ENCODE measurements around the gene PTPRO.

PTPRO gene

DNA sequence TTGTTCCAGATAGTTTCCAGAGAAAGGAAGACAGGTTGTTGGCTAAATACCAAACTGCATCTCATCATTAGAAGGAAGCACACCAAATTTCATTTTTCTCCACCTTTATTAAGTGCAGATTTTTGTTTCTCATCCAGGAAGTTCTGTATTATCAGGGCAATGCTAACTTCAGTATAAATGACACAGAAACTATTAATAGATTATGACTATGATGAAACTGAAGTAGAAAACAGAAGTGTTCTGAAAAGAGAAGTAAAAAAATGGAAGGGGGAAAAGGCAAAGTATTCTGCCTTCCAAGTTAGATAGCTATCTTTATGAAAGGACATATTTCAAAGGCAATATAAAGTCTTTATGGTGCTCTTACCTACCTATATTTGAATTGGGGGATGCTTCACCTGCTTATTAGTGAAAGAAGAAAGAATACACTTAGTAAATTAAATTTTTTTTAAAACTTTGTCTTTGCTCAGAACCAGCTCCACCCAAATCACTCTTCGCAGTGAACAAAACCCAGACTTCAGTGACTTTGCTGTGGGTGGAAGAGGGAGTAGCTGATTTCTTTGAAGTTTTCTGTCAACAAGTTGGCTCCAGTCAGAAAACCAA, 223.9 kb downstream of the PTPRO start:
- Histone ChIP-seq H3K9me2 (replicated peaks; ENCODE audit: insufficient read depth, low read length) (no peaks in the 10 kb centered on the region), H3K4me3 (ENCODE audit: insufficient read depth, low read length, poor library complexity, severe bottlenecking) (no peak overlapping the region), H4K20me1 (ENCODE audit: low read depth, low read length) (no peaks in the 10 kb centered on the region), H3K9me3 (ENCODE audit: insufficient read depth, low read length) (no peaks in the 10 kb centered on the region), H2AFZ (ENCODE audit: low read depth, low read length, severe bottlenecking) (no peak overlapping the region), H3K79me2 (ENCODE audit: insufficient read depth, low read length) (no peaks in the 10 kb centered on the region), H3K36me3 (ENCODE audit: low read length) (no peaks in the 10 kb centered on the region), H3K4me2 (ENCODE audit: low read depth, low read length, poor library complexity, severe bottlenecking) (peak overlapping the region; percentile 40), H3K9ac (ENCODE audit: low read length) (no peak overlapping the region), H3K27ac (ENCODE audit: low read depth, low read length) (no peak overlapping the region), H3F3A (ENCODE audit: insufficient read depth) (no peaks in the 10 kb centered on the region), H3K27me3 (ENCODE audit: low read length) (no peaks in the 10 kb centered on the region)
- TF ChIP-seq, protein P1, sequence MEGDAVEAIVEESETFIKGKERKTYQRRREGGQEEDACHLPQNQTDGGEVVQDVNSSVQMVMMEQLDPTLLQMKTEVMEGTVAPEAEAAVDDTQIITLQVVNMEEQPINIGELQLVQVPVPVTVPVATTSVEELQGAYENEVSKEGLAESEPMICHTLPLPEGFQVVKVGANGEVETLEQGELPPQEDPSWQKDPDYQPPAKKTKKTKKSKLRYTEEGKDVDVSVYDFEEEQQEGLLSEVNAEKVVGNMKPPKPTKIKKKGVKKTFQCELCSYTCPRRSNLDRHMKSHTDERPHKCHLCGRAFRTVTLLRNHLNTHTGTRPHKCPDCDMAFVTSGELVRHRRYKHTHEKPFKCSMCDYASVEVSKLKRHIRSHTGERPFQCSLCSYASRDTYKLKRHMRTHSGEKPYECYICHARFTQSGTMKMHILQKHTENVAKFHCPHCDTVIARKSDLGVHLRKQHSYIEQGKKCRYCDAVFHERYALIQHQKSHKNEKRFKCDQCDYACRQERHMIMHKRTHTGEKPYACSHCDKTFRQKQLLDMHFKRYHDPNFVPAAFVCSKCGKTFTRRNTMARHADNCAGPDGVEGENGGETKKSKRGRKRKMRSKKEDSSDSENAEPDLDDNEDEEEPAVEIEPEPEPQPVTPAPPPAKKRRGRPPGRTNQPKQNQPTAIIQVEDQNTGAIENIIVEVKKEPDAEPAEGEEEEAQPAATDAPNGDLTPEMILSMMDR (IDR thresholded peaks at IDR 0.05; ENCODE audit: insufficient read depth, low read length, poor library complexity, severe bottlenecking) = no peak
- no peak for TF ChIP-seq EZH2phosphoT487 (conservative IDR thresholded peaks at IDR 0.05; ENCODE audit: low read length)

DNA sequence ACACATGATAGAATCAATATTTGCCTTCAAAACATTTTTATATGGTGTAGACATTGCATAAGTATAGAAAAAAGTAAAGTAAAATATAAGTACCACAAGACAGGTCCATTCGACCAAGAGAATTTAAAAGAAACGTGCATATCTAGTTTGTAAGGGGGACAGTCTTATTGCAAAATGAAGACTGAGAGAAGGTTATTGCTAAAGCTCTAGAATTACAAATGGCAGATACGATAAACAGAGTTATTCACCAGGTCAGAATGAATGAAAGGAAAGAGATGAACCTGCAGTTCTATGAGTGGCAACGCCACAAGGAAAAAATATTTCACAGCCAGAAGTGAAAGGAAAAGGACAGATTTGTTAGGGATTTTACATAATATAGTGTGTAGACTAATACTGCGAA, 224.8 kb downstream of the PTPRO start:
- Histone ChIP-seq H3K79me2 (ENCODE audit: insufficient read depth, low read length) (no peaks in the 10 kb centered on the region), H3K27ac (ENCODE audit: low read depth, low read length) (no peak overlapping the region), H3K9me2 (replicated peaks; ENCODE audit: insufficient read depth, low read length) (no peaks in the 10 kb centered on the region), H3K4me2 (ENCODE audit: low read depth, low read length, poor library complexity, severe bottlenecking) (no peak overlapping the region), H2AFZ (ENCODE audit: low read depth, low read length, severe bottlenecking) (no peak overlapping the region), H3K9ac (ENCODE audit: low read length) (no peak overlapping the region), H3K9me3 (ENCODE audit: insufficient read depth, low read length) (no peaks in the 10 kb centered on the region), H3K27me3 (ENCODE audit: low read length) (no peaks in the 10 kb centered on the region), H4K20me1 (ENCODE audit: low read depth, low read length) (no peaks in the 10 kb centered on the region), H3F3A (ENCODE audit: insufficient read depth) (no peaks in the 10 kb centered on the region), H3K36me3 (ENCODE audit: low read length) (no peaks in the 10 kb centered on the region), H3K4me3 (ENCODE audit: insufficient read depth, low read length, poor library complexity, severe bottlenecking) (no peak overlapping the region)
- TF ChIP-seq, protein P1 (IDR thresholded peaks at IDR 0.05; ENCODE audit: insufficient read depth, low read length, poor library complexity, severe bottlenecking) = no peak
- TF ChIP-seq EZH2phosphoT487 (conservative IDR thresholded peaks at IDR 0.05; ENCODE audit: low read length) = no peak

DNA sequence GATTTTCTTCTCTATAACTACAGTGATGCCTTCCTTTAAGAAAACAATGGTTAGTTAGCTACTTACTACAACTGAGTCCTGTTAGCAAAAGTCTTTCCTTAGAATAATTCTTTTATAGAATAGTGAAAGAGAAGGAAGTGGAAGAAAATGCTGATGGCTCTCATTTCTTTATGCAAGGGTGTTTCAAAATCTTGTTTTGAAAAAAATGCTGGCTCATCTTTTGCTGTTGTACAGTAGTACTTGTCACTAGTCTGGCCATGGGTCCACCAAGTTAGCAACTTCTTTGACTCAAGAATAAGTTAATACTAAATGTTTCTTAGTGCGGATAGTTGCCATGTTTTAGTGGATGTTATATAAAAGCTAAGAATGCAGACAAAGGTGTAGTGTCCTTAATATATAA, 225.4 kb downstream of the PTPRO start:
- Histone ChIP-seq H3K27ac (ENCODE audit: low read depth, low read length) (no peak overlapping the region), H3K9ac (ENCODE audit: low read length) (no peak overlapping the region), H3K36me3 (ENCODE audit: low read length) (no peaks in the 10 kb centered on the region), H3F3A (ENCODE audit: insufficient read depth) (no peaks in the 10 kb centered on the region), H3K79me2 (ENCODE audit: insufficient read depth, low read length) (no peaks in the 10 kb centered on the region), H3K4me2 (ENCODE audit: low read depth, low read length, poor library complexity, severe bottlenecking) (no peak overlapping the region), H2AFZ (ENCODE audit: low read depth, low read length, severe bottlenecking) (no peak overlapping the region), H3K9me3 (ENCODE audit: insufficient read depth, low read length) (no peaks in the 10 kb centered on the region), H3K9me2 (replicated peaks; ENCODE audit: insufficient read depth, low read length) (no peaks in the 10 kb centered on the region), H4K20me1 (ENCODE audit: low read depth, low read length) (no peaks in the 10 kb centered on the region), H3K27me3 (ENCODE audit: low read length) (no peaks in the 10 kb centered on the region), H3K4me3 (ENCODE audit: insufficient read depth, low read length, poor library complexity, severe bottlenecking) (no peak overlapping the region)
- TF ChIP-seq, protein P1 (IDR thresholded peaks at IDR 0.05; ENCODE audit: insufficient read depth, low read length, poor library complexity, severe bottlenecking) = no peak
- TF ChIP-seq EZH2phosphoT487 (conservative IDR thresholded peaks at IDR 0.05; ENCODE audit: low read length) = no peak
